ENCODE data around the gene R3HDM4.
"Not testable (repeated sequence)": the region's sequence is repeated elsewhere in the genome, so short reads cannot be mapped to it uniquely, and the experiment has no call there.

The R3HDM4 gene

GRCh38 chr19:896434-896833 is 16.6 kb downstream of the R3HDM4 start:
- no peak overlapping the region for H3K4ac ChIP-seq (ENCODE audit: low read depth, low read length)
- no peak overlapping the region for H2AFZ ChIP-seq (ENCODE audit: insufficient read depth, low read length, poor library complexity)
- H2BK5ac ChIP-seq (ENCODE audit: low read depth, low read length, poor library complexity): no peak overlapping the region
- H3K27ac ChIP-seq (ENCODE audit: low read depth, low read length): no peak overlapping the region
- H3K79me1 ChIP-seq (ENCODE audit: low read length): peaks cover 10% of the 10 kb centered on the region
- no peak overlapping the region for H3K18ac ChIP-seq (ENCODE audit: low read length)
- peaks cover 5 to 7% of the 10 kb centered on the region in 2 experiments for H3K4me1 ChIP-seq (ENCODE audit: control insufficient read depth in 1 of 2, insufficient read depth in 2 of 2, low read length in 2 of 2)
- no peak overlapping the region for H2BK120ac ChIP-seq (ENCODE audit: insufficient read depth, low read length, poor library complexity)
- no CpG with 5 or more reads among the region's 10 CpGs for WGBS (ENCODE audit: extremely low coverage, insufficient coverage, insufficient read length)
- DNase-seq: no peak
- H3K9me3 ChIP-seq (ENCODE audit: insufficient read depth, low read depth, low read length): peaks cover 3% of the 10 kb centered on the region
- no peak overlapping the region for H3K14ac ChIP-seq (ENCODE audit: low read length)
- no peak overlapping the region for H3K23ac ChIP-seq (ENCODE audit: low read length)
- no peak overlapping the region for H4K91ac ChIP-seq (ENCODE audit: low read depth, low read length)
- H2BK12ac ChIP-seq (ENCODE audit: low read length): no peak overlapping the region
- no peak overlapping the region for H4K12ac ChIP-seq (ENCODE audit: low read depth, low read length)
- H3K9ac ChIP-seq (ENCODE audit: low read length): no peak overlapping the region
- no peak overlapping the region for H2AK5ac ChIP-seq (ENCODE audit: low read length)
- H3K36me3 ChIP-seq (ENCODE audit: control insufficient read depth in 1 of 2, insufficient read depth in 2 of 2, low read length in 2 of 2): peaks cover 30 to 35% of the 10 kb centered on the region in 2 experiments
- peaks cover 4% of the 10 kb centered on the region for H3K79me2 ChIP-seq (ENCODE audit: control insufficient read depth, insufficient read depth, low read length, poor library complexity)
- H4K8ac ChIP-seq (ENCODE audit: low read depth, low read length): no peak overlapping the region
- no peak overlapping the region for H3K4me2 ChIP-seq (ENCODE audit: low read length)
- H3K27me3 ChIP-seq (ENCODE audit: insufficient read depth, low read length): no peaks in the 10 kb centered on the region
- no peak overlapping the region for H3K4me3 ChIP-seq (ENCODE audit: low read depth, low read length)

- WGBS (ENCODE audit: extremely low coverage, insufficient coverage, insufficient read length): no CpG with 5 or more reads among the region's 69 CpGs
- Histone ChIP-seq H4K8ac (ENCODE audit: low read depth, low read length) (peak within 1 kb of the TSS; percentile 100), H2AFZ (ENCODE audit: insufficient read depth, low read length, poor library complexity) (peak within 1 kb of the TSS; percentile 100), H3K27me3 (ENCODE audit: insufficient read depth, low read length) (no peaks in the 10 kb centered on the region), H3K9ac (ENCODE audit: low read length) (peak within 1 kb of the TSS; percentile 78), H2AK5ac (ENCODE audit: low read length) (peak within 1 kb of the TSS; percentile 81), H3K36me3 (ENCODE audit: control insufficient read depth in 1 of 2, insufficient read depth in 2 of 2, low read length in 2 of 2) (peaks cover 29 to 41% of the 10 kb centered on the region in 2 experiments), H3K4ac (ENCODE audit: low read depth, low read length) (peak within 1 kb of the TSS; percentile 98), H3K79me2 (ENCODE audit: control insufficient read depth, insufficient read depth, low read length, poor library complexity) (peaks cover 4% of the 10 kb centered on the region), H3K23ac (ENCODE audit: low read length) (no peak within 1 kb of the TSS), H2BK12ac (ENCODE audit: low read length) (peak within 1 kb of the TSS; percentile 92), H2BK120ac (ENCODE audit: insufficient read depth, low read length, poor library complexity) (peak within 1 kb of the TSS; percentile 100), H3K14ac (ENCODE audit: low read length) (peak within 1 kb of the TSS; percentile 100), H3K27ac (ENCODE audit: low read depth, low read length) (peak within 1 kb of the TSS; percentile 94), H3K9me3 (ENCODE audit: insufficient read depth, low read depth, low read length) (no peaks in the 10 kb centered on the region), H4K12ac (ENCODE audit: low read depth, low read length) (peak within 1 kb of the TSS; percentile 97), H3K4me3 (ENCODE audit: low read depth, low read length) (peak within 1 kb of the TSS; percentile 86), H3K79me1 (ENCODE audit: low read length) (peaks cover 10% of the 10 kb centered on the region), H3K18ac (ENCODE audit: low read length) (peak within 1 kb of the TSS; percentile 100), H3K4me2 (ENCODE audit: low read length) (peak within 1 kb of the TSS; percentile 70), H4K91ac (ENCODE audit: low read depth, low read length) (peak within 1 kb of the TSS; percentile 99), H2BK5ac (ENCODE audit: low read depth, low read length, poor library complexity) (peak within 1 kb of the TSS; percentile 100), H3K4me1 (ENCODE audit: control insufficient read depth in 1 of 2, insufficient read depth in 2 of 2, low read length in 2 of 2) (peaks cover 5 to 7% of the 10 kb centered on the region in 2 experiments)
- peak; percentile 94 to 97 for DNase-seq
Measured at GRCh38 chr19:892894-893689, 19.9 kb downstream of the R3HDM4 start, which contains the start of the genes MED16 and RNU6-9. Gene MED16, minus strand, starts transcription at chr19:893187. Its CDS starts 2,056 bp downstream, at chr19:891131. Gene RNU6-9, plus strand, starts transcription at chr19:893484.

GRCh38 chr19:892243-892893 is 20.7 kb downstream of the R3HDM4 start:
- peak overlapping the region; percentile 18 for H3K27ac ChIP-seq (ENCODE audit: low read depth, low read length)
- peak overlapping the region; percentile 76 for H4K8ac ChIP-seq (ENCODE audit: low read depth, low read length)
- peak overlapping the region; percentile 57 for H3K4ac ChIP-seq (ENCODE audit: low read depth, low read length)
- peak overlapping the region; percentile 84 for H2BK120ac ChIP-seq (ENCODE audit: insufficient read depth, low read length, poor library complexity)
- H3K23ac ChIP-seq (ENCODE audit: low read length): no peak overlapping the region
- H2BK5ac ChIP-seq (ENCODE audit: low read depth, low read length, poor library complexity): peak overlapping the region; percentile 41
- no peaks in the 10 kb centered on the region for H3K9me3 ChIP-seq (ENCODE audit: insufficient read depth, low read depth, low read length)
- H4K12ac ChIP-seq (ENCODE audit: low read depth, low read length): peak overlapping the region; percentile 88
- WGBS (ENCODE audit: extremely low coverage, insufficient coverage, insufficient read length): no CpG with 5 or more reads among the region's 27 CpGs
- H2AK5ac ChIP-seq (ENCODE audit: low read length): peak overlapping the region; percentile 6
- H3K36me3 ChIP-seq (ENCODE audit: control insufficient read depth in 1 of 2, insufficient read depth in 2 of 2, low read length in 2 of 2): peaks cover 29 to 35% of the 10 kb centered on the region in 2 experiments
- H3K18ac ChIP-seq (ENCODE audit: low read length): peak overlapping the region; percentile 41
- peak overlapping the region; percentile 58 for H4K91ac ChIP-seq (ENCODE audit: low read depth, low read length)
- H3K4me1 ChIP-seq (ENCODE audit: control insufficient read depth in 1 of 2, insufficient read depth in 2 of 2, low read length in 2 of 2): peaks cover 5 to 7% of the 10 kb centered on the region in 2 experiments
- no peak for DNase-seq
- H3K14ac ChIP-seq (ENCODE audit: low read length): peak overlapping the region; percentile 63
- no peak overlapping the region for H2BK12ac ChIP-seq (ENCODE audit: low read length)
- H3K79me2 ChIP-seq (ENCODE audit: control insufficient read depth, insufficient read depth, low read length, poor library complexity): peaks cover 4% of the 10 kb centered on the region
- peaks cover 10% of the 10 kb centered on the region for H3K79me1 ChIP-seq (ENCODE audit: low read length)
- peak overlapping the region; percentile 86 for H3K4me3 ChIP-seq (ENCODE audit: low read depth, low read length)
- peak overlapping the region; percentile 71 for H3K9ac ChIP-seq (ENCODE audit: low read length)
- H3K27me3 ChIP-seq (ENCODE audit: insufficient read depth, low read length): no peaks in the 10 kb centered on the region
- H2AFZ ChIP-seq (ENCODE audit: insufficient read depth, low read length, poor library complexity): no peak overlapping the region
- peak overlapping the region; percentile 70 for H3K4me2 ChIP-seq (ENCODE audit: low read length)

- H3K4me1 ChIP-seq (ENCODE audit: control insufficient read depth in 1 of 2, insufficient read depth in 2 of 2, low read length in 2 of 2); H2BK12ac ChIP-seq (ENCODE audit: low read length); H4K8ac ChIP-seq (ENCODE audit: low read depth, low read length); H3K79me2 ChIP-seq (ENCODE audit: control insufficient read depth, insufficient read depth, low read length, poor library complexity); H2BK5ac ChIP-seq (ENCODE audit: low read depth, low read length, poor library complexity); H3K14ac ChIP-seq (ENCODE audit: low read length); H2AFZ ChIP-seq (ENCODE audit: insufficient read depth, low read length, poor library complexity); H3K9me3 ChIP-seq (ENCODE audit: insufficient read depth, low read depth, low read length); H3K27me3 ChIP-seq (ENCODE audit: insufficient read depth, low read length); H3K18ac ChIP-seq (ENCODE audit: low read length); H3K27ac ChIP-seq (ENCODE audit: low read depth, low read length); H3K9ac ChIP-seq (ENCODE audit: low read length); H2AK5ac ChIP-seq (ENCODE audit: low read length); H3K4me3 ChIP-seq (ENCODE audit: low read depth, low read length); H4K12ac ChIP-seq (ENCODE audit: low read depth, low read length); H3K79me1 ChIP-seq (ENCODE audit: low read length); H2BK120ac ChIP-seq (ENCODE audit: insufficient read depth, low read length, poor library complexity); H4K91ac ChIP-seq (ENCODE audit: low read depth, low read length); H3K23ac ChIP-seq (ENCODE audit: low read length): not testable (repeated sequence)
- peak overlapping the region; percentile 57 for H3K4ac ChIP-seq (ENCODE audit: low read depth, low read length)
- peaks cover 22 to 28% of the 10 kb centered on the region in 2 experiments for H3K36me3 ChIP-seq (ENCODE audit: control insufficient read depth in 1 of 2, insufficient read depth in 2 of 2, low read length in 2 of 2)
- DNase-seq: peak; percentile 38 to 47
- no CpG with 5 or more reads among the region's 50 CpGs for WGBS (ENCODE audit: extremely low coverage, insufficient coverage, insufficient read length)
- H3K4me2 ChIP-seq (ENCODE audit: low read length): peak overlapping the region; percentile 70
Measured at GRCh38 chr19:891421-892200, 21.4 kb downstream of the R3HDM4 start.
